Sigmoid colon (tissue), 7 donors: Measurements from ENCODE around the gene RSBN1L. TPM values are rescaled to one million over a fixed set of nuclear protein-coding genes. Genes with fewer than 3 reads are reported as not detected.
"Not testable (repeated sequence)": the region's sequence is repeated elsewhere in the genome, so short reads cannot be mapped to it uniquely, and the experiment has no call there.

Experiments
- DNase-seq: peaks from one replicate; pipeline ENCODE4 v3.0.0-alpha.2; 2019
- H3K27ac ChIP-seq, 4 donors: fragments of 200-600 bp; sonication (generic); one replicate each; pipeline ENCODE4 v1.5.1; 2016 to 2019; ENCODE audit warnings: mild to moderate bottlenecking in 1 of 4
- H3K27me3 ChIP-seq, 3 donors: fragments of 200-600 bp; sonication (generic); one replicate each; pipeline ENCODE4 v1.5.1; 2019; ENCODE audit warnings: mild to moderate bottlenecking in 1 of 3
- H3K36me3 ChIP-seq, 4 donors: fragments of 200-600 bp; sonication (generic); one replicate each; pipeline ENCODE4 v1.5.1; 2016 to 2019
- H3K4me1 ChIP-seq, 4 donors: fragments of 200-600 bp; sonication (generic); one replicate each; pipeline ENCODE4 v1.5.1; 2017 to 2019
- H3K4me3 ChIP-seq, 4 donors: fragments of 200-600 bp; sonication (generic); one replicate each; pipeline ENCODE4 v1.5.1; 2017 to 2019; ENCODE audit warnings: mild to moderate bottlenecking in 2 of 4, moderate library complexity in 1 of 4
- H3K9me3 ChIP-seq, 4 donors: fragments of 200-600 bp in 3 of 4; sonication (generic) in 3 of 4; one replicate each; pipeline versions ENCODE4 v1.5.1 to v1.6.1; 2013 to 2019
- EP300 ChIP-seq, 4 donors: sonication (generic); formaldehyde crosslinking; IDR thresholded peaks; one replicate each; pipeline ENCODE4 v1.6.1; 2017; ENCODE audit warnings: antibody characterized with exemption in 4 of 4
- POLR2A ChIP-seq, 2 donors: fragments of 450-650 bp; IDR thresholded peaks; one replicate each; pipeline ENCODE4 v1.6.1; 2016; ENCODE audit warnings: antibody characterized with exemption in 2 of 2, mild to moderate bottlenecking in 2 of 2, moderate library complexity in 2 of 2
- POLR2AphosphoS5 ChIP-seq, 4 donors: sonication (generic); formaldehyde crosslinking; IDR thresholded peaks; one replicate each; pipeline ENCODE4 v1.6.1; 2017; ENCODE audit warnings: antibody characterized with exemption in 4 of 4
- WGBS, 2 donors: extraction: QIAGEN DNeasy Blood & Tissue Kit; methylation state at CpG; one replicate each; pipeline ENCODE4 v1.1.7; 2013; 5-methylcytosine and 5-hydroxymethylcytosine counted together
- intact Hi-C: fragments of 100-400 bp; cut with DNase I; formaldehyde crosslinking; loops from one replicate; pipeline ENCODE4 v1.15.1; 2023
- polyA plus RNA-seq, 3 donors: library from polyadenylated mRNA; stranded (reverse); fragments of 200-250 nt; gene quantifications; one replicate each; pipeline ENCODE4 v1.2.3, GENCODE V29; 2013
- total RNA-seq, 4 donors: library from RNA; depleted of rRNA; stranded (reverse); fragments of >200 nt; gene quantifications; one replicate each; pipeline ENCODE4 v1.1.0, GENCODE V29; 2016
- TF ChIP-seq, protein P1 (sequence below), 4 experiments: fragments of 450-650 bp in 3 of 4; fragments of 200-600 bp in 1 of 4; IDR thresholded peaks; one replicate each; pipeline ENCODE4 v1.5.1; 2016 to 2019; ENCODE audit warnings: antibody characterized with exemption in 4 of 4, mild to moderate bottlenecking in 3 of 4, moderate library complexity in 2 of 4
- donor health status: healthy with polysubstance abuse.
- donor health status: Bipolar disorder and iron deficiency.
- donor health status: healthy.

The RSBN1L gene
- total and polyA plus RNA-seq, 7 donors, result 6.0 to 50.4 (median 29.3) TPM

DNA sequence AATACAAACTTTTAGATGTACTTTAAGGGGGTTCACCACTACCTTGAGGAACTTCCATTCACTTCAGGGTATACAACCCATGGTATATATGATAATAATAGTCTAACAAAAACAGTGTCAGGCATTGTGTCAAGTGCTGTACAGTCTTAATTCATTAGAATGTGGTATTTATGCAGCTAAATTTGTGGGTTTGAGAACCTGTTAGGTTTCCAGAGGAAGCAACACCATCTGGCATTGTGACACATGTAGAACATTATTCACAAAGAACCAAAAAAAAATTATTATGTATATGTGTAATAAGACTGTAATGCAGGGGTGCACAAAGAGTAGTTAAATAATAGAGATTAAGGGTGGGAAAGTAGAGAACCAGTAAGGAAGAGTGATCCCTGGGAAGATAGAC, 75.6 kb downstream of the RSBN1L start:
- no peak for DNase-seq
- no peaks in the 10 kb centered on the region for H3K4me1 ChIP-seq
- intact Hi-C loops, result no loop called here
- no peaks in the 10 kb centered on the region for H3K27me3 ChIP-seq
- no peaks in the 10 kb centered on the region for H3K9me3 ChIP-seq
- TF ChIP-seq POLR2A (IDR thresholded peaks at IDR 0.05) (no peak), POLR2AphosphoS5 (IDR thresholded peaks at IDR 0.05) (no peak), EP300 (IDR thresholded peaks at IDR 0.05) (no peak)
- TF ChIP-seq, protein P1, sequence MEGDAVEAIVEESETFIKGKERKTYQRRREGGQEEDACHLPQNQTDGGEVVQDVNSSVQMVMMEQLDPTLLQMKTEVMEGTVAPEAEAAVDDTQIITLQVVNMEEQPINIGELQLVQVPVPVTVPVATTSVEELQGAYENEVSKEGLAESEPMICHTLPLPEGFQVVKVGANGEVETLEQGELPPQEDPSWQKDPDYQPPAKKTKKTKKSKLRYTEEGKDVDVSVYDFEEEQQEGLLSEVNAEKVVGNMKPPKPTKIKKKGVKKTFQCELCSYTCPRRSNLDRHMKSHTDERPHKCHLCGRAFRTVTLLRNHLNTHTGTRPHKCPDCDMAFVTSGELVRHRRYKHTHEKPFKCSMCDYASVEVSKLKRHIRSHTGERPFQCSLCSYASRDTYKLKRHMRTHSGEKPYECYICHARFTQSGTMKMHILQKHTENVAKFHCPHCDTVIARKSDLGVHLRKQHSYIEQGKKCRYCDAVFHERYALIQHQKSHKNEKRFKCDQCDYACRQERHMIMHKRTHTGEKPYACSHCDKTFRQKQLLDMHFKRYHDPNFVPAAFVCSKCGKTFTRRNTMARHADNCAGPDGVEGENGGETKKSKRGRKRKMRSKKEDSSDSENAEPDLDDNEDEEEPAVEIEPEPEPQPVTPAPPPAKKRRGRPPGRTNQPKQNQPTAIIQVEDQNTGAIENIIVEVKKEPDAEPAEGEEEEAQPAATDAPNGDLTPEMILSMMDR (IDR thresholded peaks at IDR 0.05), result no peak
- no peak overlapping the region for H3K4me3 ChIP-seq
- no peak overlapping the region for H3K27ac ChIP-seq
- peaks cover 0 to 85% (median 18%) of the 10 kb centered on the region in 4 donors for H3K36me3 ChIP-seq

DNA sequence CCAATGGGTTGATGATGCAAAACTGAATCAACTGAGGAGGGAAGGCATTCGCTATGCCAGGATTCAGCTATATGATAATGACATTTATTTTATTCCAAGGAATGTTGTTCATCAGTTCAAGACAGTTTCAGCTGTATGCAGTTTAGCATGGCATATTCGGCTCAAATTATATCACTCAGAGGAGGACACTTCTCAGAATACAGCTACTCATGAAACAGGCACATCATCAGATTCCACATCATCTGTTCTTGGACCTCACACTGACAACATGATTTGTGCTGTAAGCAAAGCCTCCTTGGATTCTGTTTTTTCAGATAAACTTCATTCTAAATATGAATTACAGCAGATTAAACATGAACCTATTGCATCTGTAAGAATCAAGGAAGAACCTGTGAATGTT, 82.3 kb downstream of the RSBN1L start:
- no peak overlapping the region for H3K4me3 ChIP-seq
- no peak for DNase-seq
- H3K27ac ChIP-seq, result no peak overlapping the region
- H3K36me3 ChIP-seq, result peaks cover 0 to 85% (median 11%) of the 10 kb centered on the region in 4 donors
- peaks cover 0 to 8% (median 0%) of the 10 kb centered on the region in 4 donors for H3K4me1 ChIP-seq
- 95 to 97% methylated on average over 2 of the region's 2 CpGs for WGBS, 2 donors
- no peak for TF ChIP-seq EP300 (IDR thresholded peaks at IDR 0.05)
- TF ChIP-seq POLR2AphosphoS5 (IDR thresholded peaks at IDR 0.05), result no peak
- TF ChIP-seq, protein P1 (IDR thresholded peaks at IDR 0.05), result no peak
- TF ChIP-seq POLR2A (IDR thresholded peaks at IDR 0.05), result no peak
- intact Hi-C loops, result no loop called here
- H3K9me3 ChIP-seq, result no peaks in the 10 kb centered on the region
- no peaks in the 10 kb centered on the region for H3K27me3 ChIP-seq

DNA sequence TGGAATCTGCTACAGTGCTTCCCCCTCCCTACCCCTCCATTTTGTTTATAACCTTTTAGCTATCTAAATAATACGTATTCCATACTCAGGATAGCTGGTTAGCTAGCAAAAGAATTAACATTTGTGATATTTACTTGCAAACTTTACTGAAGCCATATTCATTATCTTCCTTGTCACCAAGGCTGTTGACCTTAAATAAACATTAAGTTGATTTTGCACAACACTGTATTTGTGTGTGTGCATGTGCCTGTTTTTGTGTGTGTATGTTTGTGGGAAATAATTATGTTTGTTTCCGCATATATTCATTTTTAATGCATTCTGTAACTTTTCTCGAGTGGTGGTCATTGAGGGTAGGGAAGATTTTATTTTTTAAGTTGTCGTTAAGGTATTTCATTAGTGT, 86.1 kb downstream of the RSBN1L start:
- 66 to 86% methylated on average over 4 of the region's 4 CpGs for WGBS, 2 donors
- DNase-seq, result no peak
- no peak overlapping the region for H3K27ac ChIP-seq
- TF ChIP-seq, protein P1 (IDR thresholded peaks at IDR 0.05), result no peak
- TF ChIP-seq EP300 (IDR thresholded peaks at IDR 0.05), result no peak
- TF ChIP-seq POLR2A (IDR thresholded peaks at IDR 0.05), result no peak
- no peak for TF ChIP-seq POLR2AphosphoS5 (IDR thresholded peaks at IDR 0.05)
- H3K36me3 ChIP-seq, result peaks cover 0 to 57% (median 2%) of the 10 kb centered on the region in 4 donors
- H3K9me3 ChIP-seq, result no peaks in the 10 kb centered on the region
- H3K27me3 ChIP-seq, result no peaks in the 10 kb centered on the region
- H3K4me3 ChIP-seq, result no peak overlapping the region
- H3K4me1 ChIP-seq, result peaks cover 0 to 8% (median 0%) of the 10 kb centered on the region in 4 donors
- intact Hi-C loops, result no loop called here

DNA sequence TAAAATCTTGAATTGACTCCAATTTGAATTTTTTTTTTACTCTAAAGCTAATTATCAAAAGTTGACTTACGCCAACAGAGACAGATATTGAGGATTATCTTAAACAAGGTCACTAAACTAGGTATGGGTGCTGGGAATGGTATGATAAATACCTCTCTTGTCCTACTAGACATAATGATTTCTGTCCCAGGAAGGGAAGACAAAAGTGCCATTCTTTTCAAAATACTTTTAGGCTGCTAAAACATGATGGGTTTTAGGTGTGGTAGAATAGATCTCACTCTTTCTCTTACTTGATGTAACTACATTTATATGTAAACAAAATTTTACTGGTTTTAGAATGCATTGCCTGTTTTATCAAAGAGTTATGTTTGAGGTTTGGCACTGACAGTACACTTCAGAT, 86.9 kb downstream of the RSBN1L start:
- H3K36me3 ChIP-seq, result peaks cover 0 to 51% (median 2%) of the 10 kb centered on the region in 4 donors
- WGBS, 2 donors, result 29 to 78% methylated on average over 1 of the region's 1 CpG
- no peaks in the 10 kb centered on the region for H3K9me3 ChIP-seq
- no peak for DNase-seq
- H3K27me3 ChIP-seq, result no peaks in the 10 kb centered on the region
- no peak overlapping the region for H3K27ac ChIP-seq
- H3K4me3 ChIP-seq, result no peak overlapping the region
- peaks cover 0 to 8% (median 0%) of the 10 kb centered on the region in 4 donors for H3K4me1 ChIP-seq
- no peak for TF ChIP-seq EP300 (IDR thresholded peaks at IDR 0.05)
- intact Hi-C loops, result no loop called here

DNA sequence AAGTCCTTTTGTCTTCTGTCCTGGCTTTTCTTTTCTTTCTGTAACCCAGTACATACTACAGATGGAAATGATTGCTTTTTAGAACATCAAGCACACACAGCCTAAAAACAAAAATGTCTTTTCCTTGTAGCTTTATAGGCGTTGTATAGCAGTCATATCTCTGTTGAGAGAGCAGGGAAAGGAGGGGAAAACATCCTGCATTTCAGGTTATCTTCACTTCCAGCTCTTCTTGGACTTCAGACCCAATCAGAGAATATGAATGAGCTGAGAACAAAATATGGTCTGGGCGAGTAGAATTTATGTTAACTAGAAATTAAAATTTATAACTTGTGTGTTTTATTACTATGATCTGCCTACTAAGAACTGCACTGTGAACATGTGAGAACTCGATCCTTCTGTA, 87.3 kb downstream of the RSBN1L start:
- no peak overlapping the region for H3K27ac ChIP-seq
- peaks cover 0 to 7% (median 0%) of the 10 kb centered on the region in 4 donors for H3K4me1 ChIP-seq
- no peaks in the 10 kb centered on the region for H3K27me3 ChIP-seq
- intact Hi-C loops, result no loop called here
- H3K4me3 ChIP-seq, result no peak overlapping the region
- peaks cover 0 to 47% (median 2%) of the 10 kb centered on the region in 4 donors for H3K36me3 ChIP-seq
- no peaks in the 10 kb centered on the region for H3K9me3 ChIP-seq
- WGBS, 2 donors, result 25 to 72% methylated on average over 3 of the region's 3 CpGs
- no peak for TF ChIP-seq POLR2AphosphoS5 (IDR thresholded peaks at IDR 0.05)
- TF ChIP-seq EP300 (IDR thresholded peaks at IDR 0.05), result no peak
- no peak for TF ChIP-seq POLR2A (IDR thresholded peaks at IDR 0.05)
- TF ChIP-seq, protein P1 (IDR thresholded peaks at IDR 0.05), result no peak
- DNase-seq, result no peak

DNA sequence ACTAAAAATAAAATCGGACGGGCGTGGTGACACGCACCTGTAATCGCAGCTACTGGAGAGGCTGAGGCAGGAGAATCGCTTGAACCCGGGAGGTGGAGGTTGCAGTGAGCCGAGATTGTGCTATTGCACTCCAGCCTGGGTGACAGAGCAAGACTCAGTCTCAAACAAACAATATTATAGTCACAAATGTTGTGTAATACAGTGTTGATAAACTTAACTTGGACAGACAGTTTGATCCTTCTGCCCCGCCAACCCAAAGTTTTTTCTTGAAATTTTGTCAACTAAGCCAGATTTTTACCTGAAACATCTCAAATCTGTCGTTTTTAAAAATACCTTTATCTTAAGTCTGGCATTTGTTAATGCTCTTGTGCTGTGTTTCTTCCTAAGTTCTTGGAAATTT, 88.2 kb downstream of the RSBN1L start:
- H3K4me1 ChIP-seq, H3K27me3 ChIP-seq, H3K4me3 ChIP-seq, H3K27ac ChIP-seq, H3K9me3 ChIP-seq, intact Hi-C loops, DNase-seq: not testable (repeated sequence)
- 73 to 95% methylated on average over 10 of the region's 10 CpGs for WGBS, 2 donors
- peaks cover 0 to 38% (median 2%) of the 10 kb centered on the region in 4 donors for H3K36me3 ChIP-seq
